PC-3 (cell line): Measurements from ENCODE around the gene HES2. TPM values are rescaled to one million over a fixed set of nuclear protein-coding genes. Genes with fewer than 3 reads are reported as not detected.
A peak's percentile ranks its signal among the peaks of the same experiment; 100 is the strongest.

ENCODE experiments used
- ATAC-seq: fragments of 200-7000 bp; cut with Tn5 transposase; 2 replicates; pipeline ENCODE4 v1.9.1; 2020; ENCODE audit warnings: mild to moderate bottlenecking, moderate library complexity
- BruUV-seq: library from RNA; stranded (reverse); fragments of 400-500 nt; replicated peaks from 2 replicates; lab custom pipeline; 2021; lab: Mats Ljungman, UMichigan
- CTCF ChIA-PET: fragments of 300-600 bp; sonication (Branson Sonifier 250); formaldehyde crosslinking; loops from one replicate; lab custom pipeline; 2022; ENCODE audit warnings: antibody characterized with exemption; lab: Charles Lee
- POLR2A ChIA-PET: fragments of 300-600 bp; sonication (Branson Sonifier 250); formaldehyde crosslinking; loops from one replicate; lab custom pipeline; 2022; ENCODE audit warnings: antibody characterized with exemption; ENCODE audit not compliant: unreplicated experiment; lab: Charles Lee
- DNase-seq: peaks from one replicate; pipeline ENCODE4 v3.0.0-alpha.2; 2015
- H2AFZ ChIP-seq: fragments of 300-600 bp; sonication (generic); 2 replicates; pipeline ENCODE4 v1.6.0; 2016; ENCODE audit warnings: antibody characterized with exemption, low read length
- H3F3A ChIP-seq: fragments of 300-600 bp; sonication (generic); one replicate; pipeline ENCODE4 v1.6.0; 2017; ENCODE audit warnings: antibody characterized with exemption, low read length, control low read depth, mild to moderate bottlenecking; ENCODE audit not compliant: unreplicated experiment
- H3K27ac ChIP-seq: fragments of 300-600 bp; sonication (generic); 2 replicates; pipeline ENCODE4 v1.5.1; 2016; ENCODE audit warnings: mild to moderate bottlenecking, low read length
- H3K27me3 ChIP-seq: fragments of 300-600 bp; sonication (generic); 2 replicates; pipeline ENCODE4 v1.6.1; 2016; ENCODE audit warnings: low read length, mixed read lengths
- H3K36me3 ChIP-seq: fragments of 300-600 bp; sonication (generic); 2 replicates; pipeline ENCODE4 v1.6.1; 2016; ENCODE audit warnings: low read depth, mixed run types, low read length, mixed read lengths
- H3K4me1 ChIP-seq: fragments of 300-600 bp; sonication (generic); 2 replicates; pipeline ENCODE4 v1.5.1; 2016; ENCODE audit warnings: low read length; ENCODE audit not compliant: insufficient read depth
- H3K4me2 ChIP-seq: fragments of 300-600 bp; sonication (generic); 2 replicates; pipeline ENCODE4 v1.6.0; 2016; ENCODE audit warnings: low read length
- H3K4me3 ChIP-seq: fragments of 300-600 bp; sonication (generic); 2 replicates; pipeline ENCODE4 v1.5.1; 2016; ENCODE audit warnings: mild to moderate bottlenecking, low read length, mixed read lengths
- H3K79me2 ChIP-seq: fragments of 300-600 bp; sonication (generic); 2 replicates; pipeline ENCODE4 v1.6.1; 2017; ENCODE audit warnings: low read length, mixed read lengths
- H3K9ac ChIP-seq: fragments of 300-600 bp; sonication (generic); 2 replicates; pipeline ENCODE4 v1.6.0; 2016; ENCODE audit warnings: mild to moderate bottlenecking, low read length
- H3K9me2 ChIP-seq: fragments of 300-600 bp; sonication (generic); replicated peaks from 2 replicates; pipeline ENCODE4 v1.6.1; 2016; ENCODE audit warnings: mixed run types, low read length, mixed read lengths
- H3K9me3 ChIP-seq: fragments of 300-600 bp; sonication (generic); 2 replicates; pipeline ENCODE4 v1.6.1; 2016; ENCODE audit warnings: low read length, mixed read lengths
- H4K20me1 ChIP-seq: fragments of 300-600 bp; sonication (generic); 2 replicates; pipeline ENCODE4 v1.6.1; 2016; ENCODE audit warnings: low read length, mixed read lengths
- CTCF ChIP-seq: fragments of 300-600 bp; sonication (generic); conservative IDR thresholded peaks from 2 replicates; pipeline ENCODE4 v1.5.1; 2017; ENCODE audit warnings: antibody characterized with exemption, low read depth, mild to moderate bottlenecking, low read length
- EZH2 ChIP-seq: fragments of 300-600 bp; sonication (generic); IDR thresholded peaks from one replicate; pipeline ENCODE4 v1.6.1; 2017; ENCODE audit warnings: antibody characterized with exemption, mild to moderate bottlenecking, low read length; ENCODE audit not compliant: unreplicated experiment
- EZH2phosphoT487 ChIP-seq: fragments of 300-600 bp; sonication (generic); IDR thresholded peaks from 2 replicates; pipeline ENCODE4 v1.6.1; 2018; ENCODE audit warnings: mild to moderate bottlenecking, antibody characterized with exemption, low read length, borderline replicate concordance
- intact Hi-C: fragments of 100-400 bp; cut with micrococcal nuclease; formaldehyde crosslinking; loops from 2 replicates; pipeline ENCODE4 v1.9.0; 2023
- total RNA-seq: library from RNA; depleted of rRNA; stranded (reverse); fragments of >200 nt; gene quantifications from 2 replicates; pipeline ENCODE4 v1.2.3, GENCODE V29; 2014

The HES2 gene
- total RNA-seq, 1 experiment from 2014 or later = 42.9 TPM

GRCh38 chr1:6460301-6461050, 40.8 kb upstream of the HES2 start:
- Histone ChIP-seq H3K27me3 (peaks cover 2% of the 10 kb centered on the region; the same call in 1 of the 2 replicates), H3K9ac (no peak overlapping the region), H4K20me1 (no peaks in the 10 kb centered on the region), H3K79me2 (no peaks in the 10 kb centered on the region), H3K9me3 (no peaks in the 10 kb centered on the region), H3K4me3 (no peak overlapping the region), H2AFZ (no peak overlapping the region), H3K4me1 (no peaks in the 10 kb centered on the region), H3K36me3 (peaks cover 16% of the 10 kb centered on the region), H3K4me2 (no peak overlapping the region), H3K27ac (no peak overlapping the region), H3K9me2 (no peaks in the 10 kb centered on the region), H3F3A (no peaks in the 10 kb centered on the region)
- TF ChIP-seq CTCF (no peak), EZH2 (no peak), EZH2phosphoT487 (no peak)
- POLR2A ChIA-PET = no interaction called here
- ATAC-seq (no peak), DNase-seq (no peak)
- no TSS peak for BruUV-seq
- CTCF ChIA-PET = no interaction called here
- intact Hi-C loops = no loop called here

GRCh38 chr1:6459850-6460265, 40.1 kb upstream of the HES2 start:
- no peak for ATAC-seq
- Histone ChIP-seq H3K79me2 (no peaks in the 10 kb centered on the region), H2AFZ (no peak overlapping the region), H3K9me3 (no peaks in the 10 kb centered on the region), H3K27me3 (peaks cover 5% of the 10 kb centered on the region; the same call in 1 of the 2 replicates), H3K27ac (no peak overlapping the region), H3K9ac (no peak overlapping the region), H3K4me1 (no peaks in the 10 kb centered on the region), H3K4me2 (no peak overlapping the region), H3K4me3 (no peak overlapping the region), H4K20me1 (no peaks in the 10 kb centered on the region), H3K36me3 (peaks cover 16% of the 10 kb centered on the region), H3K9me2 (no peaks in the 10 kb centered on the region), H3F3A (no peaks in the 10 kb centered on the region)
- TF ChIP-seq EZH2phosphoT487 = no peak
- no peak for TF ChIP-seq EZH2
- TF ChIP-seq CTCF = no peak
- DNase-seq = no peak
- ChIA-PET CTCF (interaction anchor here (0.6 kb wide), 1 partner anchor 138 kb away, joined by 5 read pairs; no protein-coding TSS in a partner anchor), POLR2A (no interaction called here)
- intact Hi-C loops = no loop called here
- BruUV-seq = no TSS peak

- POLR2A ChIA-PET = no interaction called here
- H3K4me2 ChIP-seq = no peak overlapping the region
- no peaks in the 10 kb centered on the region for H3K9me3 ChIP-seq
- intact Hi-C loops = no loop called here
- TF ChIP-seq EZH2phosphoT487 (no peak), EZH2 (no peak), CTCF (0 out of 2 replicates have a peak, but pooled peaks have one; percentile 10)
- no peaks in the 10 kb centered on the region for H3K79me2 ChIP-seq
- ATAC-seq (0 out of 2 replicates have a peak, but pooled peaks have one; percentile 8), DNase-seq (no peak)
- H3K9ac ChIP-seq = no peak overlapping the region
- CTCF ChIA-PET = no interaction called here
- no TSS peak for BruUV-seq
- H2AFZ ChIP-seq = no peak overlapping the region
- H3K27me3 ChIP-seq = peaks cover 15% of the 10 kb centered on the region
- H3K4me1 ChIP-seq = no peaks in the 10 kb centered on the region
- no peak overlapping the region for H3K27ac ChIP-seq
- peaks cover 5% of the 10 kb centered on the region; the same call in 1 of the 2 replicates for H3K36me3 ChIP-seq
- H3K9me2 ChIP-seq = no peaks in the 10 kb centered on the region
- H4K20me1 ChIP-seq = no peaks in the 10 kb centered on the region
- H3F3A ChIP-seq = no peaks in the 10 kb centered on the region
- H3K4me3 ChIP-seq = no peak overlapping the region
Measured at GRCh38 chr1:6456800-6457466, 37.2 kb upstream of the HES2 start.
